Measurements from ENCODE around the gene C22orf15.
A peak's percentile ranks its signal among the peaks of the same experiment; 100 is the strongest.

The C22orf15 gene

DNA sequence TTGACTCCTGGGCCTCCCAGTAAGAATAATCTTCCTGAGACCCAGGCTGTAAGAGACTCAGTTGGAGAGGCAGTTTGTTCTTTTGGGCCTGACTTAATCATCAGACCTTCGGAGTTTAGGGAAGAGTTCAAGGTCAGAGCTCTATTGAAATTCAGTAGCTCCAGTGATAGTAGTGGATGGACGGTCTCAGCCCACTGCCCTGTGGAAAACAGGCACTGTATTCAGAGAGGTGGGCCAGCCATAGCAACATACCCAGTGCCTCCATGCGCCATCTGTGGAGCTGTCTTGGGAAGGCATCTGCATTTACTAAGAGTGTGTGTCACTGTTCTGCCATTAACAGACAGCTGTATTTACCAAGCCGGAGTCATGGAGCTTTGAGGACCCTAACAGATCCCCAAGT, 26.8 kb downstream of the C22orf15 start:
- DNase-seq = no peak

GRCh38 chr22:23790819-23791737, 28.3 kb downstream of the C22orf15 start:
- no peak for DNase-seq

- DNase-seq = no peak
Observed at GRCh38 chr22:23791738-23792645, 29.2 kb downstream of the C22orf15 start.

- DNase-seq = no peak
Observed at GRCh38 chr22:23793326-23793725, 30.5 kb downstream of the C22orf15 start.

- DNase-seq = no peak
Observed at GRCh38 chr22:23796461-23796860, 33.7 kb downstream of the C22orf15 start.

- DNase-seq = peak in 1 of 2 donors; percentile 49
Observed at GRCh38 chr22:23800297-23801237, 37.8 kb downstream of the C22orf15 start.

DNA sequence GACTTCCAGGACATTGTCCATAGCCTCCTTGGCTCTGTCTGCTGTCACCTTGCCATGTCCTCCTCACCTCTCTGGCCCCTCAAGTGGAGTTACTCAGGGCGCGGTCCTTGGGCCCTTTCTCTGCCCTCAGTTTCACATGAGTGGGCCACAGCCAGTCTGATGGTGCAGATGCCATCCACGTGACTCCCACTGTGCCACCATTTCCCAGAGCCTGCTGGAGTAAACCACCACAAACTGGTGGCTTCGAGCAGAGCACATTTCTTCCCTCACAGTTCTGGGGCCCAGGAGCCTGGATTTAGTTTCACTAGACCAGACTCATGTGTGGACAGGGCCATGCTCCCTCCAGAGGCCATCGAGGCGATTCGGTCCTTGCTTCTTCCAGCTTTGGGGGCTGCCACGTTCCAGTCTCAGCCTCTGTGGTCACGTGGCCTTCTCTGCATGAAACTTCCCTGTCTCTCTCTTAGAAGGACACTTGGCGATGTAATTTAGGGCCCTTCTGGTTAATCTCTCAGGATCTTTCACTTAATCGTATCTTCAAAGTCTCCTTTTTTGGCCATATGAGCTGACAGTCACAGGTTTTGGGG, 38.5 kb downstream of the C22orf15 start:
- DNase-seq = no peak

GRCh38 chr22:23801886-23802377, 39.1 kb downstream of the C22orf15 start:
- DNase-seq = no peak

DNA sequence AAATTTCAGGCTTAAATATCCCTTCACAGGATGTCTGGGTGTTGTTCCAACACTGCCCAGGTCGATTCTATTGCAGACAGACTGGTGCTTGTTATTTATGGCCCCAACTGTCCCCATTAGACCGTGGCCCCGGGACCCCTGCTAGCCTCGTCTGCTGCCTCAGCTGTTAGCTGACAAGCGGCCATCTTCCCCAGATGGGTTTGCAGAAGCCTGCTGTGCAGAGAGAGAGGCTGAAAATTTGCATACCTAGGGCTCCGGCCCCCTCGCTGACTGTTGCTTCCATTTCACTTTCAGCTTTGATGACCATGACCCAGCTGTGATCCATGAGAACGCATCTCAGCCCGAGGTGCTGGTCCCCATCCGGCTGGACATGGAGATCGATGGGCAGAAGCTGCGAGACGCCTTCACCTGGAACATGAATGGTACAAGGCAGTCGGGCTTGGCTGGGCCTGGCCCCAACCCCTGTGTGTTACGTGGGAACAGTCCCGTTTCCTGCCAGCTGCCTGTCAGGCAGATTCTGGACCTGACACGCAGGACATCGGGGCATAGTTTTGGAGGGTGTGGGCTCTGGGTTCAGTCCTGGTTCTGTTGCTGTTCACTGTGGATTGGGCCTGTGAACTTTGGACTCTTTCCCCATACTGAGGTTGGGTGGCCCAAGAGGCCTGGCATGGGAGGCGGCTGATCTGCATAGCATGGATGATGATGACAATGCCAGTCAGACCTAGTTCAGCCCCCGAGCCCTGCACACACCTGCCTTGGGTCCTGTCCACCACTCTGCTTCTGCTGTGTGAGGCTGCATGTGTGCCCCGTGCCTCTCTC, 40.4 kb downstream of the C22orf15 start:
- no peak for DNase-seq

DNA sequence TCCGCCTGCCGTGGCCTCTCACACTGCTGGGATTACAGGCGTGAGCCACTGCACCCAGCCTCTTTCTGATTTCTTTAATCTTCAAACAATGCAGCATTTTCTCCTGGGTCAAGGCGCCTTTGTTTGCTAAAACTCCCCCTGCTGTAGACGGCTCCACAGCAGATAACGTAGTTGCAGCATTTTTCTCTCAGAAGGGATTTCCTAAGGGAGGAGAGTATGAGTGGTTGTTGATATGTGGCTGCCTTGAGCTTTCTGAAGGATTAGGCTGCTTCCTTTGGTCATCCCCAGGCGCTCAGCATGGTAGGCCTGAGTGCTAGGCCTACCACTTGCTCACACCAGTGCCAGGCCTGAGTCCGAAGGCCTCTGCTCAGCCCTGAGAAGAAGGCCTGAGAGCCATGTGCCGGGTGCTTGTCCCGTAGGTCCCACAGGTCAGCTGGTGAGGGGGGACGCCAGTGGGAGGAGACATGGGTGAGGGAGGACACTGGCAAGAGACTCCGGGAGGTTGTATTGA, 42.0 kb downstream of the C22orf15 start:
- no peak for DNase-seq

GRCh38 chr22:23806837-23807236, 44.0 kb downstream of the C22orf15 start:
- no peak for DNase-seq

DNA sequence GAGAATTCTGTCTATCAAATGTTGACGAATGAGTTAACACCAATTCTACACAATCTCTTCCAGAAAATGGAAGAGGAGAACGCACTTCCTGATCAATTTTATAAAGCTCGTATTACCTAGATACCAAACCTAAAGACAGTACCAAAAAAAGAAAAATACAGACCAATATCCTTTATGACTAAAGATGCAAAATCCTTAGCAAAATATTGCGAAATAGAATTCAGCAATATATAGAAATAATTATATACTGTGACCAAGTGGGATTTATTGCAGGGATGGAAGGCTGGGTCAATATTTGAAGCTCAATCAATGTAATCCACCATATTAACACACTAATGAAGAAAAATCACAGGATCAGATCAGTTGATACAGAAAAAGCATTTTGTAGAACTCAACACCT, 49.6 kb downstream of the C22orf15 start:
- no peak for DNase-seq
